ENCODE measurements around the gene EDAR.

Gene EDAR

GRCh38 chr2:108982259-108982679 lies 6.8 kb downstream of the EDAR start:
- TF ChIP-seq CTCF (IDR thresholded peaks at IDR 0.05; ENCODE audit: control insufficient read depth, insufficient read depth, low read depth, low read length, missing control alignments), result no peak
- H3K4me3 ChIP-seq (ENCODE audit: control insufficient read depth, low read depth, low read length), result no peak overlapping the region
- no peak for DNase-seq (ENCODE audit: low read depth)

GRCh38 chr2:108981846-108982245 lies 7.2 kb downstream of the EDAR start:
- no peak for TF ChIP-seq CTCF (IDR thresholded peaks at IDR 0.05; ENCODE audit: control insufficient read depth, insufficient read depth, low read depth, low read length, missing control alignments)
- H3K4me3 ChIP-seq (ENCODE audit: control insufficient read depth, low read depth, low read length), result no peak overlapping the region
- no peak for DNase-seq (ENCODE audit: low read depth)

- no peak for DNase-seq (ENCODE audit: low read depth)
- no peak overlapping the region for H3K4me3 ChIP-seq (ENCODE audit: control insufficient read depth, low read depth, low read length)
- no peak for TF ChIP-seq CTCF (IDR thresholded peaks at IDR 0.05; ENCODE audit: control insufficient read depth, insufficient read depth, low read depth, low read length, missing control alignments)
These were observed 8.9 kb downstream of the EDAR start for GRCh38 chr2:108980076-108980475.

GRCh38 chr2:108979461-108979860 lies 9.6 kb downstream of the EDAR start:
- no peak for DNase-seq (ENCODE audit: low read depth)
- no peak overlapping the region for H3K4me3 ChIP-seq (ENCODE audit: control insufficient read depth, low read depth, low read length)
- no peak for TF ChIP-seq CTCF (IDR thresholded peaks at IDR 0.05; ENCODE audit: control insufficient read depth, insufficient read depth, low read depth, low read length, missing control alignments)

GRCh38 chr2:108978709-108979111 lies 10.3 kb downstream of the EDAR start:
- H3K4me3 ChIP-seq (ENCODE audit: control insufficient read depth, low read depth, low read length), result no peak overlapping the region
- no peak for DNase-seq (ENCODE audit: low read depth)
- no peak for TF ChIP-seq CTCF (IDR thresholded peaks at IDR 0.05; ENCODE audit: control insufficient read depth, insufficient read depth, low read depth, low read length, missing control alignments)

- TF ChIP-seq CTCF (IDR thresholded peaks at IDR 0.05; ENCODE audit: control insufficient read depth, insufficient read depth, low read depth, low read length, missing control alignments), result no peak
- DNase-seq (ENCODE audit: low read depth), result no peak
- H3K4me3 ChIP-seq (ENCODE audit: control insufficient read depth, low read depth, low read length), result no peak overlapping the region
These were observed 13.2 kb downstream of the EDAR start for GRCh38 chr2:108975613-108976435.
